ENCODE data around the gene SPATA21. TPM values are rescaled to one million over a fixed set of nuclear protein-coding genes. Genes with fewer than 3 reads are reported as not detected.

The SPATA21 gene
- polyA plus RNA-seq, 1 experiment: not detected

GRCh38 chr1:16398371-16398953, 38.8 kb downstream of the SPATA21 start:
- no peak for DNase-seq (ENCODE audit: low read depth)
- no peak overlapping the region for H3K4me3 ChIP-seq (ENCODE audit: low read depth, low read length)
- ChIA-PET CTCF (no interaction called here), POLR2A (no interaction called here)
- peaks cover 18% of the 10 kb centered on the region for H3K36me3 ChIP-seq (ENCODE audit: control insufficient read depth, insufficient read depth, low read length)
- no peaks in the 10 kb centered on the region for H3K27me3 ChIP-seq (ENCODE audit: control insufficient read depth, insufficient read depth, low read length)
- TF ChIP-seq CTCF (IDR thresholded peaks at IDR 0.05; ENCODE audit: insufficient read depth, low read depth, low read length): no peak

DNA sequence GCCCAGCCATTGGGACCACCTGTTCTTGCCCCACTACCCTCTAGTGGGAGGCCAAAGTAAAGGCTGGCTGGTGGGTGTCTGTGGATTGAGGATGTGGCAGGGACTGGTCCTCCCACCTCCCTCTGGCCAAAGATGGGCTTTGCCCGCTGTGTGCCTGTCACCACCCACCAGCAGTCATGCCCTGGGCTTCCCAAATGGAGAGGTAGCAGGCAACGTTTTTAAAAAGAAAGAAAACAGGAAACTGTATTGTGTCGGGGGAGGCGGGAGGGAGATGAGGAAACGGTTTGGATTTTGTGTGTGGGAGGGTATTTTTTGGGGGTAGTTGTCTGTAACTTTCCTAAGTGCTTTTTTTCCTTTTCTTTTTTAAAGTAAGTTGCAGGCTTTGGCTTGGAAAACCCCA, 40.1 kb downstream of the SPATA21 start:
- no peak for DNase-seq (ENCODE audit: low read depth)
- TF ChIP-seq CTCF (IDR thresholded peaks at IDR 0.05; ENCODE audit: insufficient read depth, low read depth, low read length): no peak
- H3K27me3 ChIP-seq (ENCODE audit: control insufficient read depth, insufficient read depth, low read length): no peaks in the 10 kb centered on the region
- ChIA-PET CTCF (interaction anchor here (1.3 kb wide), 1 partner anchor 43 kb away, joined by 6 read pairs; the partner anchor contains the start of gene NECAP2), POLR2A (no interaction called here)
- no peak overlapping the region for H3K4me3 ChIP-seq (ENCODE audit: low read depth, low read length)
- peaks cover 21% of the 10 kb centered on the region for H3K36me3 ChIP-seq (ENCODE audit: control insufficient read depth, insufficient read depth, low read length)

DNA sequence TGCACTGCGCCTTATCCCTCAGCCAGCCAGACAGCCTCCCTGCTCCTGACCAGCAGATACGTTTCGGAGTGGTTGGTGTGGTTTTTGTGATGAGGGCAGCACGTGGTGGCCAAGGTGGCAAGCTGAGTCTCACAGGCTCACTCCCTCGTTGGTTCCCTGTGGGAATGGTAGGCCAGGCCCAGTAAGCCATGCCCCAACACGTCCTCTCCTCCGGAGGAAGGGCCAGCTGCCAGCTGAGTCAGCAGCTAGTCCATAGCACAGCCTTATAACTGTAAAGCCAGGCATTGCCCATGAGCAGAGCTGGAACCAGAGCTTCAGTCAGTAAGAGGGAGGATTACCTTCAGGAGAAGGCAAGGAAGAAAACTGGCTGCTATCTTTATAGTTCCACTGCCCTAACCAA, 40.6 kb downstream of the SPATA21 start:
- no peaks in the 10 kb centered on the region for H3K27me3 ChIP-seq (ENCODE audit: control insufficient read depth, insufficient read depth, low read length)
- TF ChIP-seq CTCF (IDR thresholded peaks at IDR 0.05; ENCODE audit: insufficient read depth, low read depth, low read length): no peak
- peaks cover 21% of the 10 kb centered on the region for H3K36me3 ChIP-seq (ENCODE audit: control insufficient read depth, insufficient read depth, low read length)
- CTCF ChIA-PET: interaction anchor here (1.3 kb wide), 1 partner anchor 43 kb away, joined by 6 read pairs; the partner anchor contains the start of gene NECAP2
- no peak for DNase-seq (ENCODE audit: low read depth)
- POLR2A ChIA-PET: no interaction called here
- H3K4me3 ChIP-seq (ENCODE audit: low read depth, low read length): no peak overlapping the region

DNA sequence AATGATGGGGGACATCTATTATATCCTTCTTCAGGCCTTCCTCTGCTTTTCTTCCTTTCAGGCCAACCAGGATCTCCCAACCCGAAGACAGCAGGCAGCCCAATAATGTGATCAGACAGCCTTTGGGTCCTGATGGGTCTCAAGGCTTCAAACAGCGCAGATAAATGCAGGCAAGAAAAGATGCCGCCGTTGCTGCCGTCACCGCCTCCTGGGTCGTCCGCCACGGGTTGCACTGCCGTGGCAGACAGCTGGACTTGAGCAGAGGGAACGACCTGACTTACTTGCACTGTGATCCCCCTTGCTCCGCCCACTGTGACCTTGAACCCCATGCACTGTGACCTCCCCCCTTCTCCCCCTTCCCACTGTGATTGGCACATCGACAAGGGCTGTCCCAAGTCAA, 42.2 kb downstream of the SPATA21 start:
- no peak for DNase-seq (ENCODE audit: low read depth)
- ChIA-PET CTCF (interaction anchor here (1.4 kb wide), 1 partner anchor 21 kb away, joined by 3 read pairs; no protein-coding TSS in a partner anchor), POLR2A (no interaction called here)
- Histone ChIP-seq H3K27me3 (ENCODE audit: control insufficient read depth, insufficient read depth, low read length) (no peaks in the 10 kb centered on the region), H3K4me3 (ENCODE audit: low read depth, low read length) (no peak overlapping the region), H3K36me3 (ENCODE audit: control insufficient read depth, insufficient read depth, low read length) (peaks cover 22% of the 10 kb centered on the region)
- no peak for TF ChIP-seq CTCF (IDR thresholded peaks at IDR 0.05; ENCODE audit: insufficient read depth, low read depth, low read length)

- ChIA-PET POLR2A (interaction anchor here (1.0 kb wide), 1 partner anchor 187 kb away, joined by 3 read pairs; no protein-coding TSS in a partner anchor), CTCF (interaction anchor here (1.2 to 1.4 kb wide), 2 partner anchors 20 to 47 kb away, joined by 3 to 4 read pairs; partner anchors contain the start of gene NECAP2)
- H3K36me3 ChIP-seq (ENCODE audit: control insufficient read depth, insufficient read depth, low read length): peaks cover 20% of the 10 kb centered on the region
- no peak for TF ChIP-seq CTCF (IDR thresholded peaks at IDR 0.05; ENCODE audit: insufficient read depth, low read depth, low read length)
- no peak overlapping the region for H3K4me3 ChIP-seq (ENCODE audit: low read depth, low read length)
- no peaks in the 10 kb centered on the region for H3K27me3 ChIP-seq (ENCODE audit: control insufficient read depth, insufficient read depth, low read length)
- no peak for DNase-seq (ENCODE audit: low read depth)
Observed at GRCh38 chr1:16393570-16394521, 43.4 kb downstream of the SPATA21 start.

Measured in BJ (cell line).